ENCODE data around the gene TXNDC5. TPM values are rescaled to one million over a fixed set of nuclear protein-coding genes. Genes with fewer than 3 reads are reported as not detected.

The TXNDC5 gene
- total and polyA plus RNA-seq, 2 donors (not counting 3 experiments of a cell fraction or from before 2014, with no cell fraction given), result 1,665 to 2,629 TPM

DNA sequence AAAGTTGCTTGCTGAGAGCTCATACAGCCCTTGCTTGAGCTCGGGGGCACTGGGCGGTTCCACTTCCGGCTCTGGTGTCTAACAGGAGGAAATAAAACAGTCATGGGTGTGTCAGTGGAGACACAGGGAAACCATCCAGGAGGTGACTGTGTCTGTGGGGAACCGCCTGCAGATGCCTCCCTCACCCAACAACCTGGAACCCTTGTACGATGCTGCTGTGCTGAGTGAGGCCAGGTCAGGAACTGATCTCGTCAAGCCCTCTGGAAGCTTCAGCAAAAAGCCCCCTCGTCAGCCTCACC lies 15.5 kb downstream of the TXNDC5 start:
- BruUV-seq (replicated peaks), result no TSS peak
- Histone ChIP-seq H3K27me3 (ENCODE audit: control insufficient read depth in 2 of 2, insufficient read depth in 2 of 2, low read length in 2 of 2) (no peaks in the 10 kb centered on the region), H3K4me3 (replicated peaks in 1 of 3; ENCODE audit: insufficient read depth in 1 of 3, low read depth in 1 of 3, low read length in 3 of 3) (no peak overlapping the region), H3K9me1 (replicated peaks; ENCODE audit: control insufficient read depth, extremely low read depth, insufficient read depth, low read length) (no peaks in the 10 kb centered on the region), H3K9me3 (replicated peaks; ENCODE audit: control insufficient read depth, insufficient read depth, low read length) (no peaks in the 10 kb centered on the region), H2AFZ (ENCODE audit: low read depth, low read length) (no peak overlapping the region), H3K27ac (ENCODE audit: insufficient read depth, low read depth, low read length) (peak overlapping the region; percentile 58), H3K36me3 (ENCODE audit: control insufficient read depth in 2 of 2, extremely low read depth in 1 of 2, insufficient read depth in 2 of 2, low read length in 2 of 2) (peaks cover 80 to 84% of the 10 kb centered on the region in 2 experiments), H4K20me1 (replicated peaks; ENCODE audit: control insufficient read depth, extremely low read depth, insufficient read depth, low read length) (peaks cover 5% of the 10 kb centered on the region), H3K79me2 (ENCODE audit: control insufficient read depth, insufficient read depth, low read length) (peaks cover 87% of the 10 kb centered on the region), H3K9ac (replicated peaks; ENCODE audit: extremely low read depth, insufficient read depth, low read length) (no peak overlapping the region), H3K4me2 (ENCODE audit: insufficient read depth, low read length) (no peak overlapping the region), H3K4me1 (ENCODE audit: control insufficient read depth, extremely low read depth, insufficient read depth, low read length) (peaks cover 64% of the 10 kb centered on the region)
- no peak for DNase-seq (ENCODE audit: low read depth, low spot score)
- ChIA-PET CTCF (interaction anchor here (1.9 to 9.0 kb wide), 5 partner anchors 97 to 324 kb away, joined by 6 to 78 read pairs (median 12); no protein-coding TSS in a partner anchor), POLR2A (interaction anchor here (1.3 to 1.4 kb wide), 2 partner anchors 10 to 97 kb away, joined by 3 to 5 read pairs; no protein-coding TSS in a partner anchor)
- intact Hi-C loops (cut with micrococcal nuclease), result no loop called here
- dilution Hi-C loops (cut with MboI; ENCODE audit: extremely low pct_ligation_motif_present, low sequenced_read_pairs), result loop anchor here (25.0 kb wide), 1 partner anchor 117 kb away; no protein-coding TSS in a partner anchor
- TF ChIP-seq EZH2 (IDR thresholded peaks at IDR 0.05; ENCODE audit: borderline replicate concordance, low read depth, low read length, severe bottlenecking) (no peak), POLR2A (IDR thresholded peaks at IDR 0.05; ENCODE audit: low read depth, low read length) (peak; percentile 50)
- no peak for FAIRE-seq

DNA sequence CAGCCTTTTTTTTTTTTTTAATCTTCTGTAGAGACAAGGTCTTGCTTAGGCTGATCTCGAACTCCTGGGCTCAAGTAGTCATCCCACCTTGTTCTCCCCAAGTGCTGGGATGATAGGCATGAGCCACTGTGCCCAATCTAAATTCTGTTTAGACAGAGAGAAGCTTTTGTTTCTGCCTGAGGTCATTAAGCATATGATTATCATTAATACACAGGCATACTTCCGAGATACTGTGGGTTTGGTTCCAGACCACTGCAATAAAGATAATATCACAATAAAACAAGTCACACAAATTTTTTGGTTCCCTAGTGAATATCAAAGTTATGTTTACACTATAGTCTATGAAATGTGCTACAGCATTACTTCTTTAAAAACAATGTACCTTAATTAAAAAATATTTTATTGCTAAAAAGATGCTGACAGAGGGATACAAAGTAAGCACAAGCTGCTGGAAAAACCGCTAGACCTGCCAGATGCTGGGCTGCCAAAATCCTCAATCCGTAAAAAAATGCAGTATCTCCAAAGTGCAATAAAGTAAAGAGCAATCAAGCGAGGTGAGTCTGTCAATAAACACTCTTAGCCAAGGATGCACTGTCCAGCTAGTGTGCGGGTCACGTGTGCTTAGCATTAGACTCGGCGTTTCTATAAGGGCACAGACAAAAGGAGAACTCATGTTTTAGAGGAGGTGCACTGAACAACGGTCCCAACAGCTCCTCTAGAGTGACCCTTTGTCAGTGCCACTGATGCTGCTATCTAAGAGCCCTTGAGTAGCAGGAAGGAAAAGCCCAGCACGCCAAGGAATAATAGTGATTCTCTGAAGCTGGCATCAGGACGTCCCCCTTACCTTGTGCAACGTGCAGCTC lies 16.1 kb downstream of the TXNDC5 start:
- Histone ChIP-seq H2AFZ (ENCODE audit: low read depth, low read length) (no peak overlapping the region), H3K79me2 (ENCODE audit: control insufficient read depth, insufficient read depth, low read length) (peaks cover 84% of the 10 kb centered on the region), H3K36me3 (ENCODE audit: control insufficient read depth in 2 of 2, extremely low read depth in 1 of 2, insufficient read depth in 2 of 2, low read length in 2 of 2) (peaks cover 78 to 84% of the 10 kb centered on the region in 2 experiments), H3K9ac (replicated peaks; ENCODE audit: extremely low read depth, insufficient read depth, low read length) (no peak overlapping the region), H3K4me1 (ENCODE audit: control insufficient read depth, extremely low read depth, insufficient read depth, low read length) (peaks cover 58% of the 10 kb centered on the region), H3K27ac (ENCODE audit: insufficient read depth, low read depth, low read length) (peak overlapping the region; percentile 14), H4K20me1 (replicated peaks; ENCODE audit: control insufficient read depth, extremely low read depth, insufficient read depth, low read length) (peaks cover 5% of the 10 kb centered on the region), H3K4me3 (replicated peaks in 1 of 3; ENCODE audit: insufficient read depth in 1 of 3, low read depth in 1 of 3, low read length in 3 of 3) (no peak overlapping the region), H3K27me3 (ENCODE audit: control insufficient read depth in 2 of 2, insufficient read depth in 2 of 2, low read length in 2 of 2) (no peaks in the 10 kb centered on the region), H3K9me1 (replicated peaks; ENCODE audit: control insufficient read depth, extremely low read depth, insufficient read depth, low read length) (no peaks in the 10 kb centered on the region), H3K4me2 (ENCODE audit: insufficient read depth, low read length) (no peak overlapping the region), H3K9me3 (replicated peaks; ENCODE audit: control insufficient read depth, insufficient read depth, low read length) (no peaks in the 10 kb centered on the region)
- DNase-seq (ENCODE audit: low read depth, low spot score) (peak; percentile 50), FAIRE-seq (no peak)
- intact Hi-C loops (cut with micrococcal nuclease), result no loop called here
- ChIA-PET POLR2A (interaction anchor here (1.3 to 1.4 kb wide), 2 partner anchors 11 to 98 kb away, joined by 3 to 5 read pairs; no protein-coding TSS in a partner anchor), CTCF (interaction anchor here (1.9 to 9.0 kb wide), 5 partner anchors 98 to 324 kb away, joined by 6 to 78 read pairs (median 12); no protein-coding TSS in a partner anchor)
- no peak for TF ChIP-seq MYC (IDR thresholded peaks at IDR 0.05; ENCODE audit: low read depth, low read length)
- TF ChIP-seq GATA2 (IDR thresholded peaks at IDR 0.05; ENCODE audit: insufficient read depth, insufficient read length, low read depth, low read length), result no peak
- TF ChIP-seq, protein P1, sequence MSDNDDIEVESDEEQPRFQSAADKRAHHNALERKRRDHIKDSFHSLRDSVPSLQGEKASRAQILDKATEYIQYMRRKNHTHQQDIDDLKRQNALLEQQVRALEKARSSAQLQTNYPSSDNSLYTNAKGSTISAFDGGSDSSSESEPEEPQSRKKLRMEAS (IDR thresholded peaks at IDR 0.05; ENCODE audit: insufficient read depth, insufficient read length), result no peak
- peak; percentile 61 for TF ChIP-seq POLR2A (IDR thresholded peaks at IDR 0.05; ENCODE audit: low read depth, low read length)
- TF ChIP-seq POLR2AphosphoS5 (IDR thresholded peaks at IDR 0.05; ENCODE audit: insufficient read depth, low read depth, low read length), result no peak
- no peak for TF ChIP-seq JUN (IDR thresholded peaks at IDR 0.05; ENCODE audit: borderline replicate concordance, insufficient read depth, insufficient read length, low read depth)
- TF ChIP-seq EZH2 (IDR thresholded peaks at IDR 0.05; ENCODE audit: borderline replicate concordance, low read depth, low read length, severe bottlenecking), result no peak
- dilution Hi-C loops (cut with MboI; ENCODE audit: extremely low pct_ligation_motif_present, low sequenced_read_pairs), result loop anchor here (25.0 kb wide), 1 partner anchor 118 kb away; no protein-coding TSS in a partner anchor
- BruUV-seq (replicated peaks), result TSS peak; percentile 0

Measured in endothelial cell of umbilical vein (primary cell).